GM18517 (cell line): ENCODE data around the gene OCSTAMP.

Experiments
- ATAC-seq: cut with Tn5 transposase; IDR thresholded peaks from one replicate; pipeline ENCODE4 v1.9.1; 2021; ENCODE audit warnings: mild to moderate bottlenecking, moderate library complexity; ENCODE audit not compliant: unreplicated experiment

The OCSTAMP gene

DNA sequence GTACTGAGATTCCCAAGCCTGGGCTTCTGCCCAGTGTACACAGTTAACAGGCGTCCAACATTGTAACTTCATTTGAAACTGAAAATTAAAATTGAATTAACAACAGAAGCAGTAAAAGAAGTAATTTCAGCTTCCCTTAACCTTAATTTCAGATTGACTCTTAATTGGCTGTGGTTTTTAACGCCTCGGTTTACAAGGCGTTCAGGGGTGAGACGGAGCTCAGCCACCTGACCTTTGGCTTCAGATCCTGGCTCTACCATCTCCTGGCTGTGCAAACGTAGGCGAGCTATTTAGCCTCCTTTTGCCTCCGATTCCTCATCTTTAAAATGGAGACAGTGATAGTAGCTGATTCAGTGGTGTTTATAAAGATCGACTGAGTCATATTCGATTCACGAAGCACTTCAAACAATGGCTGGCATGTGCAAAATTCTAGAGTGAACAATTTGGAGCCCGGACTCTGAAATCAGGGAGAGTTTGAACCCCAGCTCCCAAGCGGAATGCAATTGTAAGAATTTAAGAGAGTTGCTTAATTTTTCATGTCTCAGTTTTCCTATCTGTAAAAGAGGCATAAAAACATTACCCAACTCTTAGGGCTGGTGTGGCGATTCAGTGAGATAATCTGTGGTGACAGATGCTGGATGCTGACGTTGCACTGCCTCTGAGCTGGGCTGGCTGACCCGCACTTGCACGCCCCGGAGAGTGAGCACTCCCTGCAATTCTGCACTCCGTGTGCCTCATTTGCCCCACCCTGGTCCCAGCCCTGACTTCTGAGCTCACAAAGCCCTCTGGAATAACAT lies 23.5 kb upstream of the OCSTAMP start:
- no peak for ATAC-seq

DNA sequence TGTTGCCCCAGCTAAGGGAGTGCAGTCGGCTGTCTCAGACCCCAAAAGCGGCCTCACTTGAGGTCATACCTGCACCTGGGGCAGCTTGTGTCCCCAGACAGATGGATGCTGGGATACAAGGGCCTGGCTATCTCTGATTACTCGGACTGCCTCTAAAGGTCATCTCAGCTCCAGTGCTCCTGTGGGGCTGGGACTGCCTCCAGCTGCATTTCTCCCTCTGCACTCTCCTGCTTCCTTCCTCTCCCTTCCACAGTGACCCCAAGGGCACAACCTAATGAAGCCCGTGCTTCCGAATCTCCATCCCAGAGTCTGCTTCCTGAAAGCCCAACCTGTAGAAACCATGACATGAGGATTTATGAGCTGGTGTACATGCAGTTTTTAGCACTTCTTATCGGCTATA lies 22.8 kb upstream of the OCSTAMP start:
- ATAC-seq, result no peak

DNA sequence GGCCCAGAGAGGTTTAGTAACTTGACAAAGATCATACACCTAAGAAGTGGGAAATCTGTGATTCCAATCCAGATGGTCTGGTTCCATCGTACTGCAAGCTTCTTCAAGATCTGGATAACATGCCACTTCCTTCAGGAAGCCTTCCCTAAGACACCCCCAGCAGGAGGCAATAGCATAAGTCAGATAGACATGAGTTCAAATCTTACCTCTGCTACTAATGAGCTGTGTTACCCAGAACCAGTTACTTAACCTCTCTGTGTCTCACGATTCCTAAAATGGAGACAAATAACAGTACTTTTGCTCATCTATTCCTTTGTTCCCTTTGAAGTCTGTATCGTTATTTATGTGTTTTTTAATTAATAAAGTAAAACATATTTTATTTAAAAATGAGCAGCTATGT lies 22.3 kb upstream of the OCSTAMP start:
- no peak for ATAC-seq

- no peak for ATAC-seq
Observed at GRCh38 chr20:46572153-46572552, 21.7 kb upstream of the OCSTAMP start.

DNA sequence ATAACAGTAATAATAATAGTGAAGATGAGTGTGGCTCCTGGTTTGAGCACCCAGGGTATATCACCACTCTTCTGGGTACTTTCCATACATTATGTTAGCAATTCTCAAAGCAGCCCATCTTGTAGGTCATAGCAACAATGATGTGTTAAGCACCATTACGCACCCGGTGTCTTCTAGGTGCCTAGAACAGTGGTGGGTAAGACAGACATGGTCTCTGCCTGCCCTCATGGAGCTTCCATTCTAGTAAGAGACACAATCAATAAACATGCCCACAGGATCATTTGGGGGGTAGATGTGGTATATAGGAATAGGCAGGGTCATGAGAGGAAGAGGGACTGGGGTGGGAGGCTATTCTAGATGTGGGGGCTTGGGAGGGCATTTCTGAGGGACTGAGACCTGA lies 21.0 kb upstream of the OCSTAMP start:
- ATAC-seq, result no peak

DNA sequence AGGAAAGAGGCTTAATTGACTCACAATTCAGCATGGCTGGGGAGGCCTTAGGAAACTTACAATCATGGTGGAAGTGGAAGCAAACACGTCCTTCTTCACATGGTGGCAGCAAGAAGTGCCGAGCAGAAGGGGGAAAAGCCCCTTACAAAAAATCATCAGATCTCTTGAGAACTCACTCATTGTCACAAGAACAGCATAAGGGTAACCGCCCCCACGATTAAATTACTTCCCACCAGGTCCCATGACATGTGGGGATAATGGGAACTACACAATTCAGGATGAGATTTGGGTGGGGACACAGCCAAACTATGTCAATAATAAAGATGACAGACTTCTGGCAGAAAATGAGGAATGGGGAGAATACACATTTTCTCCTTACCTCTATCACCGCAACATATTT lies 20.5 kb upstream of the OCSTAMP start:
- ATAC-seq, result no peak

- no peak for ATAC-seq
Observed at GRCh38 chr20:46569961-46570360, 19.5 kb upstream of the OCSTAMP start.

- no peak for ATAC-seq
Observed at GRCh38 chr20:46568570-46569129, 18.2 kb upstream of the OCSTAMP start.

DNA sequence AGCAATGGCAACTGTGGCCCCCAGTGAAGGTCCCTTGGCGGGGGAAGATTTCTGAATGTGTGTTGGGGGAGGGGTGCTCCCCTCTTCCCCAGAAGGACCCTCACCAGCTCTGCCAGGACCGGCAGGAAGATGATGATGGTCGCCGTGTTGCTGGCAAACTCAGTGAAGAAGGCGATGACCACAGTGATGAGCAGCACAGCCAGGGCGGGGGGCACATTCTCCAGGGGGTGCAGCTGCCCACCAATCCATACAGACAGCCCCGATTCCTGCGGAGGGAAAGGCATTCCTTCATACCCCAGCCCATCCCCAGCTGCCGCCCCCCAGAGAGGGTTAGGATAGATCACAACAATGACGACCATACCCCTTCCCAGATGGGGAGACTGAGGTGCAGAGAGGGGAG lies 15.7 kb upstream of the OCSTAMP start:
- no peak for ATAC-seq

DNA sequence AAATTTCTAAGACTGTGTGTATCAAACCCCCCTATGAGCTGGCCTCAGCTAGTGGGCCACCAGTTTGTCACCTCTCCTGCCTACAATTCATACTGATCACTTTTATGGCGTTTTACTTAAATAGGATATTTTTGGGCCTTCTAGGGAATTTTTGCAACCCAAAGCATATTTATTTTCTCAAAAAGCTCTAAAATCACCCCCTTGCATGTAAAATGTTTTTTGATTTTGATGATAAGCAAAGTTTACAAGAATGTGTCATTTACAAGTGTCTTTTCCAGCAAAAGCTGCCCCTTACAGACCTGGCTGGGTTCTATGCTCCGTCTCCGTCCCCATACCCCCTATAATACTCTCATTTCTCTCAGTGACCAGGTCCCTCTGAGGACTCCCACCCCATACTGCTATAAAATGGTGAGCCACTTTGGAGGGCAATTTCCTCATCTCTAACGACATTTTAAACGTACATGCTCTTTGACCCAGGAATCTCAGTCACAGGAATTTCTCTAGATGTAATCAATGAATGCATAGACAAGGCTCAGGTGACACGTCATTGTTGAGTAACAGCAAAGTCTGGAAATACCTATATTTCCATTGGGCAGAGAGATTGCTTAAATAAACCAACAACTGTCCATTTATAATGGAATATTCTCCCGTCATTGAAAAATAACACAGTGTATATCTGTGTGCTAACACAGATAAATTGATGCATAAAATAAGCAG lies 13.9 kb upstream of the OCSTAMP start:
- ATAC-seq, result no peak

- no peak for ATAC-seq
Observed at GRCh38 chr20:46563860-46564221, 13.4 kb upstream of the OCSTAMP start.

GRCh38 chr20:46563170-46563859 lies 12.9 kb upstream of the OCSTAMP start:
- no peak for ATAC-seq

GRCh38 chr20:46562373-46563169 lies 12.1 kb upstream of the OCSTAMP start:
- no peak for ATAC-seq

- no peak for ATAC-seq
Observed at GRCh38 chr20:46562009-46562372, 11.5 kb upstream of the OCSTAMP start.

DNA sequence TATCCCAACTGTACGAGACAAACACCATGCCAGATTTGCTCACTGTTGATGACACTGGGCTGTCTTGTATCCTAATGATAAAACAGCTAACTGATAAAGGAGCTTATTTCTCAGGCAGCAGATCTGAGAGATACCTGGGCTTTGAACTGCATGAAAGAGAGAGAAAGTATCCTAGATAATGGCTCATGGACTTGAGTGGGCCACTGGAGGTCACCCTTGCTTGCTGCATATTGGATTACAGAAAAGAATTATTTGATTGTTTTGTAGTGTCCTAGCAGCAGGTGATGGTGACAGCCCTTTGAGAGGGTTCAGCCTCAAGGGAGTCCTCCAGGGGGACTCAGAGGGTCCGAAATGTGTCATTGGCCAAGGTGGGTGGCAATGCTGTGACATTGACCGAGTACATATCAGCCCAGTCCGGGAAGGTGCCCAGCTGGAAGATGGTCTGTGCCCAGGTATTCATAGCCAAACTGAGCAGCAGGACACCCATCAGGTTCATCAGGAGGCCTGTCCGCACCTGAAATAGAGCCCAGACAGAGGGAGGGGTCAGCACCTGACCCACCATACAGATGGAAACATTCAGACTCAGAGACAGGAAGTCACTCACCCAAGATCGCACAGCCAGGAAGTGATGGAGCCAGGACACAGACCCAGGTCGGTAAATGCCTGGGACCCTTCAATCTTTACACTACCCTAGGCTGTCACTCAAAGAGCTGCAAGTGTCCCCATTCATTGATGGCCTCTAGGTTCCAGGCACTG lies 9.4 kb upstream of the OCSTAMP start:
- ATAC-seq, result no peak

- no peak for ATAC-seq
Observed at GRCh38 chr20:46559001-46559400, 8.5 kb upstream of the OCSTAMP start.

DNA sequence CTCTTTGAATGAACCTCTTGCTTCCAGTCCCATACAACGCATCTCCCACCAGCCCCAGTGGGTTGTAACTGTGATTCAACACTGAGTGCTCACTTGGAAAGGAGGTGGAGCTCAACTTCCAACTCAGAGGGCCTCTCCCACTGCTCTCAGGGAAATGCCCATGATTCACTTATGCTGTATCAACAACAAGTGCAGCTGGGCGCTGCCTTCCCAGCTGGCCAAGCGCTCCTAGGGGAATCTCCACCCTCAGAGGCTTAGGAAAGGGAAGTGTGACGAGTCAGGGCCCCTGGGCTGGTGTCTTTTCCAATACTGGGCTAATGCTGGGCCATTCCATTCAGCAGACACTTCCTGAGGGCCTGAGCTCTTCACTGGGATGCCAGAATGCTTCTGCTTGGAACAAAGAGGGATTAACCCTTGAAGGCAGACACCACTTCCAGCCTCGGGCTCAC lies 8.1 kb upstream of the OCSTAMP start:
- no peak for ATAC-seq

- ATAC-seq, result no peak
Observed at GRCh38 chr20:46557231-46557956, 6.9 kb upstream of the OCSTAMP start.

GRCh38 chr20:46555370-46555956 lies 5.0 kb upstream of the OCSTAMP start:
- no peak for ATAC-seq
